GM12878 (cell line): Measurements from ENCODE around the gene OPCML. TPM values are rescaled to one million over a fixed set of nuclear protein-coding genes. Genes with fewer than 3 reads are reported as not detected.

Experiments
- ATAC-seq: fragments of 200-7000 bp; cut with Tn5 transposase; 3 replicates; pipeline ENCODE4 v1.9.1; 2020; ENCODE audit warnings: mild to moderate bottlenecking, moderate library complexity
- BruUV-seq: library from RNA; stranded (reverse); fragments of 400-500 nt; replicated peaks from 2 replicates; lab custom pipeline; 2021; lab: Mats Ljungman, UMichigan
- CTCF ChIA-PET: fragments of 300-600 bp; sonication (Branson Sonifier 250); formaldehyde crosslinking; extraction: SDS; loops from one replicate; lab custom pipeline; 2021; ENCODE audit warnings: inconsistent platforms; lab: Yijun Ruan, JAX
- POLR2A ChIA-PET: fragments of 350-600 bp; formaldehyde crosslinking; extraction: SDS; loops from one replicate; lab custom pipeline; 2021; ENCODE audit warnings: inconsistent platforms; lab: Charles Lee
- RAD21 ChIA-PET: fragments of 300-600 bp; sonication (Branson Sonifier 250); formaldehyde crosslinking; loops from one replicate; lab custom pipeline; 2023; ENCODE audit warnings: antibody characterized with exemption; ENCODE audit not compliant: unreplicated experiment; lab: Charles Lee
- SMC1A ChIA-PET: fragments of 300-600 bp; sonication (Branson Sonifier 250); formaldehyde crosslinking; loops from one replicate; lab custom pipeline; 2023; ENCODE audit not compliant: unreplicated experiment, uncharacterized antibody; lab: Charles Lee
- DNase-seq: peaks from one replicate; pipeline ENCODE4 v3.0.0-alpha.2; 2011; ENCODE audit warnings: low read depth, low spot score
- FAIRE-seq: peaks from 3 replicates; lab custom pipeline; 2011; peaks lifted over from hg19 to GRCh38; lab: Jason Lieb, UNC
- H2AFZ ChIP-seq: 2 replicates; pipeline ENCODE4 v1.6.0; 2011; ENCODE audit warnings: low read depth, low read length, control low read depth; ENCODE audit not compliant: control insufficient read depth
- H3K27ac ChIP-seq: 2 replicates; pipeline ENCODE4 v1.5.1; 2011; ENCODE audit warnings: control low read depth; ENCODE audit not compliant: control insufficient read depth, insufficient read depth
- H3K27me3 ChIP-seq, 2 experiments: replicated peaks in 1 of 2; 2 replicates each; pipeline versions ENCODE4 v1.6.0 to v1.6.1; 2011; ENCODE audit warnings: low read length in 1 of 2; ENCODE audit not compliant: control insufficient read depth in 2 of 2, insufficient read depth in 2 of 2
- H3K36me3 ChIP-seq, 2 experiments: 2 replicates each; pipeline ENCODE4 v1.5.1; 2011; ENCODE audit warnings: low read length in 1 of 2; ENCODE audit not compliant: control insufficient read depth in 2 of 2, insufficient read depth in 2 of 2
- H3K4me1 ChIP-seq: 2 replicates; pipeline ENCODE4 v1.6.1; 2011; ENCODE audit warnings: mild to moderate bottlenecking, low read length, moderate library complexity, mixed read lengths; ENCODE audit not compliant: control insufficient read depth, insufficient read depth
- H3K4me2 ChIP-seq: 2 replicates; pipeline ENCODE4 v1.6.0; 2011; ENCODE audit warnings: control low read depth; ENCODE audit not compliant: control insufficient read depth, insufficient read depth
- H3K4me3 ChIP-seq: fragments of 200-600 bp; sonication (generic); 2 replicates; pipeline ENCODE4 v1.5.1; 2016
- H3K79me2 ChIP-seq: 2 replicates; pipeline ENCODE4 v1.6.0; 2011; ENCODE audit warnings: low read length; ENCODE audit not compliant: control insufficient read depth, insufficient read depth
- H3K9ac ChIP-seq: 2 replicates; pipeline ENCODE4 v1.8.0; 2011; ENCODE audit warnings: low read length, control low read depth, mixed read lengths; ENCODE audit not compliant: control insufficient read depth, insufficient read depth
- H3K9me3 ChIP-seq: replicated peaks from 3 replicates; pipeline ENCODE4 v1.5.1; 2011; ENCODE audit warnings: mild to moderate bottlenecking, low read length; ENCODE audit not compliant: control insufficient read depth, insufficient read depth
- H4K20me1 ChIP-seq: 2 replicates; pipeline ENCODE4 v1.6.0; 2011; ENCODE audit not compliant: control insufficient read depth, insufficient read depth
- ASH2L ChIP-seq: fragments of 300-600, 200-600 bp; sonication (generic); IDR thresholded peaks from 2 replicates; pipeline ENCODE4 v1.6.1; 2017; ENCODE audit warnings: low read depth, mild to moderate bottlenecking, borderline replicate concordance
- BCLAF1 ChIP-seq: fragments of 450-650 bp; IDR thresholded peaks from 2 replicates; pipeline ENCODE4 v1.6.1; 2017; ENCODE audit warnings: antibody characterized with exemption, mild to moderate bottlenecking, moderate library complexity
- DPF2 ChIP-seq: fragments of 450-650 bp; IDR thresholded peaks from 2 replicates; pipeline ENCODE4 v1.6.1; 2017; ENCODE audit warnings: mild to moderate bottlenecking
- EZH2 ChIP-seq: IDR thresholded peaks from 2 replicates; pipeline ENCODE4 v1.6.1; 2012; ENCODE audit warnings: low read depth, mild to moderate bottlenecking, control low read depth, inconsistent platforms, low read length, borderline replicate concordance; ENCODE audit not compliant: control insufficient read depth
- FOS ChIP-seq: IDR thresholded peaks from 3 replicates; pipeline ENCODE4 v1.6.1; 2011; ENCODE audit warnings: borderline replicate concordance; ENCODE audit not compliant: insufficient read length; ENCODE audit errors: extremely low read depth
- HDAC6 ChIP-seq: fragments of 200-600 bp; sonication (generic); IDR thresholded peaks from one replicate; pipeline ENCODE4 v1.8.0; 2017; ENCODE audit warnings: antibody characterized with exemption; ENCODE audit not compliant: unreplicated experiment
- JUND ChIP-seq: IDR thresholded peaks from 2 replicates; pipeline ENCODE4 v1.6.1; 2012; ENCODE audit warnings: low read depth, mild to moderate bottlenecking, low read length, improper control_type of control experiment, moderate library complexity
- KAT2A ChIP-seq: conservative IDR thresholded peaks from 2 replicates; pipeline ENCODE4 v1.6.1; 2011; ENCODE audit warnings: low read depth, low read length; ENCODE audit not compliant: control insufficient read depth
- KDM1A ChIP-seq: fragments of 200-600 bp; sonication (generic); IDR thresholded peaks from 2 replicates; pipeline ENCODE4 v1.6.1; 2016; ENCODE audit warnings: borderline replicate concordance
- MXI1 ChIP-seq: fragments of 150-350 bp; IDR thresholded peaks from 2 replicates; pipeline ENCODE4 v1.6.1; 2011; ENCODE audit warnings: low read depth, mild to moderate bottlenecking, inconsistent platforms, low read length, improper control_type of control experiment
- MYC ChIP-seq: IDR thresholded peaks from 2 replicates; pipeline ENCODE4 v1.6.1; 2011; ENCODE audit warnings: mild to moderate bottlenecking, low read length, moderate library complexity, inconsistent platforms; ENCODE audit not compliant: insufficient read depth, insufficient replicate concordance, insufficient read length, severe bottlenecking
- NBN ChIP-seq: fragments of 450-650 bp; IDR thresholded peaks from 2 replicates; pipeline ENCODE4 v1.6.1; 2016
- NFIC ChIP-seq: IDR thresholded peaks from 2 replicates; pipeline ENCODE4 v1.6.1; 2012; ENCODE audit warnings: low read depth, mild to moderate bottlenecking, inconsistent platforms, low read length, moderate library complexity
- NFYA ChIP-seq: IDR thresholded peaks from 2 replicates; pipeline ENCODE4 v1.6.1; 2011; ENCODE audit warnings: low read depth, mild to moderate bottlenecking, low read length, improper control_type of control experiment, borderline replicate concordance
- SREBF1 ChIP-seq: IDR thresholded peaks from 2 replicates; pipeline ENCODE4 v1.6.1; 2012; ENCODE audit warnings: mild to moderate bottlenecking, low read length
- STAT3 ChIP-seq: IDR thresholded peaks from 2 replicates; pipeline ENCODE4 v1.6.1; 2011; ENCODE audit warnings: low read depth, low read length, improper control_type of control experiment
- TBL1XR1 ChIP-seq: IDR thresholded peaks from 2 replicates; pipeline ENCODE4 v1.6.1; 2012; ENCODE audit warnings: low read depth, low read length, improper control_type of control experiment
- ZNF207 ChIP-seq: fragments of 450-650 bp; IDR thresholded peaks from 2 replicates; pipeline ENCODE4 v1.6.1; 2014; ENCODE audit warnings: antibody characterized with exemption, mild to moderate bottlenecking, borderline replicate concordance
- ZNF24 ChIP-seq: fragments of 450-650 bp; IDR thresholded peaks from 2 replicates; pipeline ENCODE4 v1.6.1; 2017; ENCODE audit warnings: antibody characterized with exemption, mild to moderate bottlenecking
- ZNF622 ChIP-seq: fragments of 450-650 bp; IDR thresholded peaks from 2 replicates; pipeline ENCODE4 v1.6.1; 2017; ENCODE audit warnings: mild to moderate bottlenecking, inconsistent platforms
- WGBS: methylation state at CpG from one replicate; pipeline ENCODE4 v1.1.6; 2016; ENCODE audit warnings: low lambda C conversion rate; ENCODE audit not compliant: insufficient replicate concordance, insufficient coverage; ENCODE audit errors: missing lambda C conversion rate; 5-methylcytosine and 5-hydroxymethylcytosine counted together
- in situ Hi-C: fragments of 300-500 bp; cut with MboI; formaldehyde crosslinking; loops from 9 replicates; pipeline ENCODE4 v1.14.3; 2018; ENCODE audit warnings: mixed read lengths
- intact Hi-C: fragments of 100-400 bp; cut with micrococcal nuclease; formaldehyde crosslinking; loops from one replicate; pipeline ENCODE4 v1.14.2; 2022; ENCODE audit not compliant: unreplicated experiment
- polyA plus RNA-seq, 11 experiments: library from polyadenylated mRNA; depleted of rRNA in 4 of 11; unstranded in 6 of 11; stranded (reverse) in 5 of 11; fragments of >200 nt; fragmentation: Nextera tagmentation in 4 of 11; fragmentation: Illumina TruSeq in 1 of 11; extraction: Ambion mirVana in 4 of 11; extraction: Trizol in 1 of 11; gene quantifications; 1 replicate in 1 of 11; 2 replicates in 10 of 11; pipeline versions ENCODE4 v1.2.1 to v1.2.3, GENCODE V29; 2011 to 2016; ENCODE audit warnings: inconsistent platforms in 2 of 11, missing spikeins in 2 of 11, low read depth in 1 of 11
- total RNA-seq, 4 experiments: library from RNA; depleted of rRNA in 3 of 4; stranded (reverse); fragments of >200 nt in 3 of 4; fragmentation: Illumina TruSeq in 1 of 4; extraction: Trizol in 1 of 4; gene quantifications; 2 replicates each; pipeline versions ENCODE4 v1.2.1 to v1.2.3, GENCODE V29; 2013 to 2021

Gene OPCML
- total and polyA plus RNA-seq, 10 of the 15 experiments (the other 5 are each of a cell fraction or from before 2014, with no cell fraction given), result 0.84 TPM; not detected in 9

GRCh38 chr11:132422722-132423121 is 1109.6 kb downstream of the OPCML start:
- Histone ChIP-seq H3K36me3 (no peaks in the 10 kb centered on the region), H3K4me1 (no peaks in the 10 kb centered on the region), H4K20me1 (no peaks in the 10 kb centered on the region), H3K9ac (no peak overlapping the region), H3K9me3 (no peaks in the 10 kb centered on the region), H3K4me3 (no peak overlapping the region), H3K79me2 (no peaks in the 10 kb centered on the region), H3K4me2 (no peak overlapping the region), H2AFZ (no peak overlapping the region), H3K27ac (no peak overlapping the region), H3K27me3 (peaks cover 0 to 7% of the 10 kb centered on the region in 2 experiments; a peak in 2 of 4 replicates)
- BruUV-seq, result no TSS peak
- POLR2A ChIA-PET, result no interaction called here
- RAD21 ChIA-PET, result no interaction called here
- CTCF ChIA-PET, result no interaction called here
- no peak for DNase-seq
- WGBS, result 37% methylated on average over 5 of the region's 5 CpGs
- TF ChIP-seq BCLAF1, result no peak
- no peak for TF ChIP-seq KDM1A
- no peak for TF ChIP-seq DPF2
- no peak for TF ChIP-seq TBL1XR1
- no peak for TF ChIP-seq NFIC
- no peak for TF ChIP-seq MXI1
- TF ChIP-seq ZNF24, result no peak
- TF ChIP-seq EZH2, result no peak
- no peak for TF ChIP-seq ZNF207
- TF ChIP-seq NBN, result no peak
- no peak for TF ChIP-seq JUND
- TF ChIP-seq HDAC6, result no peak
- no peak for TF ChIP-seq KAT2A
- TF ChIP-seq NFYA, result no peak
- TF ChIP-seq ASH2L, result no peak
- no peak for TF ChIP-seq MYC
- TF ChIP-seq SREBF1, result no peak
- no peak for TF ChIP-seq ZNF622
- no peak for TF ChIP-seq FOS
- no peak for TF ChIP-seq STAT3
- in situ Hi-C loops, result no loop called here
- no peak for FAIRE-seq
- ATAC-seq, result no peak
- SMC1A ChIA-PET, result no interaction called here
- intact Hi-C loops, result no loop called here
